NT2/D1 (cell line): ENCODE results near the gene PLPP7.

Experiments used
- DNase-seq: peaks from one replicate; pipeline ENCODE4 v3.0.0-alpha.2; 2011; ENCODE audit warnings: low read depth, low spot score
- H3K27me3 ChIP-seq: 2 replicates; pipeline ENCODE4 v1.6.0; 2011; ENCODE audit warnings: mild to moderate bottlenecking; ENCODE audit not compliant: insufficient read length, insufficient read depth
- H3K36me3 ChIP-seq: 2 replicates; pipeline ENCODE4 v1.6.1; 2011; ENCODE audit warnings: mild to moderate bottlenecking, low read length, mixed read lengths; ENCODE audit not compliant: insufficient read depth, insufficient read length
- H3K4me1 ChIP-seq: 2 replicates; pipeline ENCODE4 v1.5.1; 2011; ENCODE audit not compliant: insufficient read depth, insufficient read length
- H3K4me3 ChIP-seq: 2 replicates; pipeline ENCODE4 v1.5.1; 2011; ENCODE audit warnings: low read depth; ENCODE audit not compliant: insufficient read length
- H3K9ac ChIP-seq: 2 replicates; pipeline ENCODE4 v1.6.0; 2011; ENCODE audit warnings: low read depth; ENCODE audit not compliant: insufficient read length
- H3K9me3 ChIP-seq: 2 replicates; pipeline ENCODE4 v1.5.1; 2011; ENCODE audit warnings: mild to moderate bottlenecking, low read length; ENCODE audit not compliant: insufficient read depth
- SUZ12 ChIP-seq: IDR thresholded peaks from 2 replicates; pipeline ENCODE4 v1.6.1; 2011; ENCODE audit not compliant: insufficient read length, insufficient read depth; ENCODE audit errors: extremely low read depth
- YY1 ChIP-seq: IDR thresholded peaks from 2 replicates; pipeline ENCODE4 v1.6.1; 2011; ENCODE audit not compliant: insufficient read length, insufficient read depth
- ZNF274 ChIP-seq: IDR thresholded peaks from 2 replicates; pipeline ENCODE4 v1.6.1; 2011; ENCODE audit warnings: mild to moderate bottlenecking, low read depth, low read length

Gene PLPP7

GRCh38 chr9:131271506-131271931 is 18.0 kb upstream of the PLPP7 start:
- H3K27me3 ChIP-seq: peaks cover 16% of the 10 kb centered on the region
- H3K4me3 ChIP-seq: no peak overlapping the region
- H3K9ac ChIP-seq: no peak overlapping the region
- peaks cover 20% of the 10 kb centered on the region for H3K4me1 ChIP-seq
- no peak for TF ChIP-seq YY1
- TF ChIP-seq SUZ12: no peak
- no peak for TF ChIP-seq ZNF274
- no peaks in the 10 kb centered on the region for H3K36me3 ChIP-seq
- no peaks in the 10 kb centered on the region for H3K9me3 ChIP-seq
- DNase-seq: no peak

GRCh38 chr9:131272212-131272611 is 17.3 kb upstream of the PLPP7 start:
- Histone ChIP-seq H3K36me3 (no peaks in the 10 kb centered on the region), H3K4me1 (peaks cover 20% of the 10 kb centered on the region), H3K9me3 (no peaks in the 10 kb centered on the region), H3K4me3 (no peak overlapping the region), H3K27me3 (peaks cover 17% of the 10 kb centered on the region), H3K9ac (no peak overlapping the region)
- no peak for DNase-seq
- no peak for TF ChIP-seq ZNF274
- TF ChIP-seq YY1: no peak
- TF ChIP-seq SUZ12: no peak

DNA sequence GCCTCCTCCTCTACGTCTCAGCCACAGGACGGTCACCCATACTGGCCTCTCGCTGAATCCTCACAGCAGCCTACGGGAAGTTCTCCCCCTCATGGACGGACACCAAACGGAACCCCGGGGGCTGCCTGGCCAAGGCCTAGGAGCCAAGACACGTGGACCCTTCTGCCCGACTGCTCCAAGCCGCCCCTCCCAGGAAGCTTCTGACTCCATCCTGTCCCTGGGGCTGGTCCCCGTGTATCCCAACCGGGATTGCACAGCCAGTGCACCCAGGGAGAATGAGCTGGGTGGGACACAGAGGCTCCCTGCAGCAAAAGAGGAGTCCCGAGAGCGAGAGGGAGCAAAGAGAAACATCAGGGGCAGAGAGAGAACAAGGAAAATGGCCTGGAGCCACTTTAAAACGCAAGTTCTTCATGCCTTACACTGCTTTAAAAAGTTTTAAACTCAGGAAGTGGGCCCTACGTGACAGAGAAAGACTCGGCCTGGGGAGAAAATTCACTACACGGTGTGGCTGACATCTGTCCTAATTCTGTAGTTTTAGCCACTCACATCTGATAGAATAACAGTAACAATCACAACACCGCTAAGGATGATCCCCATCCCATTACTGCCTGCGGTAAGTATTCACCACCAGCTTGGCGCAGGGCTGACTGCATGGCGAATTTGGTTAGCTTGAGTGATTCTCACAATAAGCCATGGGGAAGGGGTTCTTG is 16.2 kb upstream of the PLPP7 start:
- no peaks in the 10 kb centered on the region for H3K36me3 ChIP-seq
- TF ChIP-seq SUZ12: no peak
- no peak for TF ChIP-seq YY1
- TF ChIP-seq ZNF274: no peak
- DNase-seq: no peak
- H3K9ac ChIP-seq: peak overlapping the region; percentile 63
- H3K27me3 ChIP-seq: peaks cover 17% of the 10 kb centered on the region
- H3K9me3 ChIP-seq: no peaks in the 10 kb centered on the region
- H3K4me3 ChIP-seq: no peak overlapping the region
- peaks cover 22% of the 10 kb centered on the region for H3K4me1 ChIP-seq

- TF ChIP-seq ZNF274 (no peak), SUZ12 (no peak), YY1 (no peak)
- no peaks in the 10 kb centered on the region for H3K36me3 ChIP-seq
- no peak for DNase-seq
- H3K9me3 ChIP-seq: no peaks in the 10 kb centered on the region
- H3K27me3 ChIP-seq: peaks cover 17% of the 10 kb centered on the region
- H3K4me3 ChIP-seq: no peak overlapping the region
- H3K9ac ChIP-seq: peak overlapping the region; percentile 63
- peaks cover 29% of the 10 kb centered on the region for H3K4me1 ChIP-seq
These were observed 15.5 kb upstream of the PLPP7 start for GRCh38 chr9:131273856-131274673.

DNA sequence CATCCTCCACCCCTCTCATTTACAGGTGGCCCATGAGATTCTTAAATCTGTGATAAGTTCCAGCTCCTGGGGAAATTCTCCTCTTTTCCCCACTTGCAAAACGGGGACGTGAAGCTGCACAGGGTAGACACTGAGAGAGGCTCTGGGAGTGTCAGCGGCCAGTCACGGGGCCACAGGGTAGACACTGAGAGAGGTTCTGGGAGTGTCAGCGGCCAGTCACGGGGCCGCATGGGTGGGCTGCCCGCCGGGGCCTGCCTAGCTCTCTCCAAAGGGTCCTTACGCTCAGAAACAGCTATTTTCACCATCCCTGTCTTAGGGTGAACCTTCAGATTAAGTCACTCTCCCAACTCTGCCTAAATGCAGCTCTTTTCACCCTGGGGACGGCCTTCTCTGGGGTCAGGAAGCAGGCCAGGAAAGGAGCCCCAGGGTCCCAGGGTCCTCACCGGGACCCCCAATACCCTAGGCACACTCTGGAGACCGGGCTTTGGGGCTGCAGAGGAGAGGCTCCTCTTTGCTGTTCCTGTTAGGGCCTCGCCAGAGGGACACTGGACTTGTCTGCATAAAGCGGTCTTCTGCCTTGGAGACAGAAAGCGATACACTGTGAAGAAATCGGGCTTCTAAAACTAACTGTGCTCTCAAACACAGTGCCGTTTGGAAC is 14.7 kb upstream of the PLPP7 start:
- Histone ChIP-seq H3K4me3 (no peak overlapping the region), H3K4me1 (peaks cover 31% of the 10 kb centered on the region), H3K27me3 (peaks cover 17% of the 10 kb centered on the region), H3K9ac (peak overlapping the region; percentile 7), H3K36me3 (no peaks in the 10 kb centered on the region), H3K9me3 (no peaks in the 10 kb centered on the region)
- TF ChIP-seq SUZ12 (no peak), YY1 (no peak), ZNF274 (no peak)
- DNase-seq: no peak

GRCh38 chr9:131275332-131276093 is 14.0 kb upstream of the PLPP7 start:
- TF ChIP-seq SUZ12 (no peak), ZNF274 (no peak), YY1 (no peak)
- Histone ChIP-seq H3K9ac (peak overlapping the region; percentile 53), H3K4me3 (no peak overlapping the region), H3K9me3 (no peaks in the 10 kb centered on the region), H3K36me3 (no peaks in the 10 kb centered on the region), H3K27me3 (peaks cover 17% of the 10 kb centered on the region), H3K4me1 (peaks cover 31% of the 10 kb centered on the region)
- no peak for DNase-seq
